Gastrocnemius medialis (tissue), 4 donors: ENCODE results near the gene ITGA2B.

ENCODE experiments used
- CTCF ChIP-seq, 5 experiments: fragments of 450-650 bp in 3 of 5; fragments of 200-600 bp in 2 of 5; sonication (generic) in 2 of 5; IDR thresholded peaks in 4 of 5; conservative IDR thresholded peaks in 1 of 5; 1 replicate in 4 of 5; 2 replicates in 1 of 5; pipeline ENCODE4 v1.5.1; 2016 to 2019; ENCODE audit warnings: antibody characterized with exemption in 5 of 5, mild to moderate bottlenecking in 3 of 5, moderate library complexity in 3 of 5
- POLR2A ChIP-seq, 2 donors: fragments of 450-650 bp; IDR thresholded peaks; one replicate each; pipeline ENCODE4 v1.6.1; 2017; ENCODE audit warnings: antibody characterized with exemption in 2 of 2, mild to moderate bottlenecking in 2 of 2, moderate library complexity in 2 of 2

- TF ChIP-seq POLR2A (IDR thresholded peaks at IDR 0.05) (no peak), CTCF (IDR thresholded peaks at IDR 0.05 in 4 of 5, conservative IDR thresholded peaks at IDR 0.05 in 1 of 5) (no peak)
Observed at GRCh38 chr17:44349553-44350070, 39.8 kb downstream of the ITGA2B start.
